Measurements from ENCODE around the gene ERP29.
"Not testable (repeated sequence)": the region's sequence is repeated elsewhere in the genome, so short reads cannot be mapped to it uniquely, and the experiment has no call there.

The ERP29 gene

GRCh38 chr12:112005419-112006395 is 7.5 kb upstream of the ERP29 start:
- no peak for DNase-seq

- no peak for DNase-seq
Measured at GRCh38 chr12:112007945-112008344, 5.3 kb upstream of the ERP29 start.

DNA sequence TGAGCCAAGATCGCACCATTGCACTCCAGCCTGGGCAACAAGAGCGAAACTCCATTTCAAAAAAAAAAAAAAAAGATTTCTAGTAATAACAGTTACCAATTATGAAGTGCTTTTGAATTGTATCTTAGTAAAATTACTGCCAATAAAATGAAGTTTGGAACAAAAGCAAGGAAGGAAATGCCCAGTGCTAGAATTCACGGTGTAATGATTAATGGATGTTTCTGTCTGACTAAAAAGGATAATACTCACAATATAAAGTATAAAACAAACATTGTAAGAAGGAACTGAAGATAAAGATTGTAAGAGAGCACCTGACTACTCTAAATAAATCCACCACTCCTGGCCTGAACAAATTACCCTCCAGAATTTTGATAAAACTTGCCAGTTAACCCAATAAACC is 4.3 kb upstream of the ERP29 start:
- DNase-seq = no peak

- DNase-seq = not testable (repeated sequence)
Measured at GRCh38 chr12:112009596-112009995, 3.6 kb upstream of the ERP29 start.

GRCh38 chr12:112010415-112011344 is 2.5 kb upstream of the ERP29 start:
- DNase-seq = no peak

DNA sequence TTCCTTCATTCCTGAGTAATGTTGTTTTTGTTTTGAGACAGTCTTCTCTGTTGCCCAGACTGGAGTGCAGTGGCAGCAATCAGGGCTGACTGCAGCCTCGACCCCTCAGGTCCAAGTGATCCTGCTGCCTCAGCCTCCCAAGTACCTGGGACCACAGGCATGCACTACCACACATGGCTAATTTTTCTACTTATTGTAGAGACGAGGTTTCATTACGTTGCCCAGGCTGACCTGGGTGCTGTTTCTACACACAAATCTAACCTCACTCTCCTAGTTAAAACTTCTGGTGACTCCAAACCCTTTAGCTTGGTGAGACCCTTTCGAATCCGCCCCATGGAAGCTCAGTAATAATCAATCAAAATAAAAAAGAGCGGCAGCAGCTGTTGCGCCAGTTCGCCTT is 1.5 kb upstream of the ERP29 start:
- no peak for DNase-seq

DNA sequence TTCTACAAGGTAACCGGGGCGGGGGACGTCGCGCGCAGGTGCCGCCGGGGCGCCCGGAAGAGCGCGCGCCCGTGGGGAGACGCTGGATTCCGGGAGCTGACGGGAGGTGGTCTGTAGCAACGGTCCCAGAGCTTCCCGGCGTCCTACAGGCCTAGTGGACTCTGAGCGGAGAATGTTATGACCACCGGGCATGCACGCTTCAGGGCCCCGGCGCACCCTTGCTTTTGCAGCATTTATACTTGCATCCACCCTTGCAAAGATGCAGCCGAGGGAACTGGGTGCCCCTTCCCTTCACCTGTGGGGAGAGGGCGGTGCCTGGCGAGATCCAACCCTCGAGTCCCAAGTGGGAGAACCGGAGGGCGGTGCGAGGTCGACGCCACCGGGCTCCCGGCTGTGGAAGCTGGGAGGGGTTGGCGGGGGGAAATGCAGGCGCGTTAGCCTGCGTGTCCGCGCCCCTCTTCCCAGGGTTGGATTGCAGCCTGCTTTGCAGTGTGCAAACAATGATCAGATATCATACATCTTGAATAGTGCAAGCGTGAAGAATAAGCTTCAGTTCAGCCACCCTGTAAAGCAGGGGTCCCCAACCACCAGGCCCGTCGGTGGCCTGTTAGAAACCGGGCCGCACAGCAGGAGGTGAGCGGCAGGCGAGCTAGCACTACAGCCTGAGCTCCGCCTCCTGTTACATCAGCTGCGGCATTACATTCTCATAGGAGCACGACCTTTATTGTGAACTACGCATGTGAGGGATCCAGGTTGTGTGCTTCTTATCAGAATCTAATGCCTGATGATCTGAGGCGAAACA is 576 bp downstream of the ERP29 start:
- DNase-seq = peak; percentile 63 to 65

GRCh38 chr12:112015938-112016337 is 2.7 kb downstream of the ERP29 start:
- no peak for DNase-seq

- DNase-seq = no peak
Measured at GRCh38 chr12:112017041-112017440, 3.8 kb downstream of the ERP29 start.

DNA sequence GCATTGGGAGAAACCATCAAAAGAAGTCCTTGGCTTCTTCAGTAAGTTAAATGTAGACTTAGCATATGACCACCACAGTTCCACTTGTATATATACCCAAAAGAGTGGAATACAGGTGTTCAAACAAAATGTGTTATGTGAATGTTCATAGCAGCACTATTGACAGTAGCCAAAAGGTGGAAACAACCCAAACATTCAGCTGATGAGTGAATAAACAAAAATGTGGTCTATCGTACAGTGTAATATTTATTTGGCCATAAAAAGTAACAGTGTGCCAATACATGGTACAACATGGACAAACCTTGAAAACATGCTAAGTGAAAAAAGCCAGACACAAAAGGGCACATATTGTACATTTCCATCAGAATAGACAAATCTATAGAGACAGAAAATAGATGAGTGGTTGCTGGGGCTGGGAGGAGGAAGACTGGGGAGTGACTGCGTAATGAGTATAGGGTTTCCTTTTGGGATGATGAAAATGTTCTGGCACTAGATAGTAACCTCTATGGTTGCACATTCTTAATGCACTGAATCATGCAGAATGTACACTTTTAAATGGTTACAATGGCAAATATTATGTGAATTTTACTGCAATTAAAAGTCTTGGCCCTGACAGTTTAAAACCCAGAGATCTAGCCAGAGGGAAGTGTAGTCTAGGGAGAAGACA is 5.5 kb downstream of the ERP29 start:
- peak in 1 of 2 experiments; percentile 13 for DNase-seq

DNA sequence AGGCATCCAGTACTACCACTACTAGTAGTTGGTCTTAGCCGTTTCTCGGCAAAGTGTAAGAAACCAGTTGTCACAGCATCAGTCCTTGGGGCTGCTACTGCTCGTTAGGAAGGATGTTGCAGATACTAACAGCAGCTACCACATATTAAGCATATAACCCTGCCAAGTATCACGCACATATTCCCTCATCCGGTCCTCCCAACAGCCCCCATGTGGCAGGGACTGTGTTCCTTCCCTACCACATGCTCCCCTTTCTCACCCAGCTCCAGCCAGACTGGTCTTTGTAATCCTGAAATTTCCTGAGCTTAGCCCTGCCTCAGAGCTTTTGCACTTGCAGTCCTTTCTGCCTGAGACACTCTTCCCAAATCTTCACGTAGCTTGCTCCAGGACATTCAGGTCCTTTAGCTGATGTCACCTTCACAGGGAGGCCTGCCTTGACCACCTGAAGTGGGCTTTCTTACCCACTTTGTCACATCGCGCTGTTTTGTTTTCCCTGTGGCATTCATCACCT is 7.8 kb downstream of the ERP29 start:
- DNase-seq = no peak

GRCh38 chr12:112022241-112023016 is 9.2 kb downstream of the ERP29 start:
- DNase-seq = no peak

DNA sequence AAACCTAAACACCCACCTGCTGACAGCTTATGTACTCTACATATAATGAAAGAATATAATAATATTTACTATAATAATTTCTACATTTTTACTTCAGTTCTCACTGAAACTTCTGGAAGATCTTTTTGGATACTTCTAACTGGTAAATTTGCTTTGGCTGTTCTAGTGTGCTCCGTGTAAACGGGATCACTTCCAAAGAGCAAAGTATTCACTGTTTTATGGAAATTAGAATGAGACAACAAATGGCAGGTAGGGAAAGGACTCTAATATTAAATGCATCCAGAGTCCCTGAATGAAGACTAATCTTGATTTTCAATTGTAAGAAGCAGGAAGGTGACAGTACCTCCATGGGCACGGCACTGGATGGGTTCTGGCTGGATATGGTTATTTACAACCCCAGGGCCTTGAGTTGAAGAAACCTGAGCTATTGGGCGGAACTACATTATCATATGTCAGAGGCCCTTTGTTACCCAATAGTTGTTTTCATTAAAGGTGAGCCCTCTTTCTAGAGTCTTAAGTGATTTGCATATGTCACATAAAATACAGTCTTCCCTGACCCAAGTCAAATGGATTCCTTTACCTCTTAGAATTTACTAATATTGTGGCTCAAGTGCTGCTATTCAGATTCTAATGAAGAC is 10.7 kb downstream of the ERP29 start:
- DNase-seq = no peak

DNA sequence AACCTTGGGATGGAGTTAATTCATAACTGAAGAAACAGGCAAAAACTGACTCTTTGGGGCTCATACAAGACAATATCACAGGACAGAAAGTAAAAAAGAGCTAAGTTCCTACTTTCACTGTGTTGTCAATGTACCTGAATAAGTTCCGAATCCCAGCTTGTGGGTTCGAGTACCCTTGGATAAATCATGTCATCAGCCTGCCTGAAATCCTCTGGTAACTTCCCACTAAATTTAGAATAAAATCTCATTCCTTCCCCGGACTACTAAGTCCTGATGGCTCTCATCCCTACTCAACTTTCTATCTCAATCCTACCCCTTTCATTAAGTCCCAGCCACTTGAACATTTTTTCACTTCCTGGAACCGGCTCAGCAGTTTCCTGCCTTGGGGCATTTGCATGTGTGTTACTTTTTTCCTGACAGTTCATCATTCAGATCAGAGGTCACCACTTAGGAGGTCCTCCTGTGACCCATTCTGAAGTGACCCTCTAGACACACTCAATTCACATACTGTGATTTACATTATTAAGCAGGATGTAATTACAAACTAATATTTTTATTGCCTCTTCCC is 12.7 kb downstream of the ERP29 start:
- DNase-seq = no peak

DNA sequence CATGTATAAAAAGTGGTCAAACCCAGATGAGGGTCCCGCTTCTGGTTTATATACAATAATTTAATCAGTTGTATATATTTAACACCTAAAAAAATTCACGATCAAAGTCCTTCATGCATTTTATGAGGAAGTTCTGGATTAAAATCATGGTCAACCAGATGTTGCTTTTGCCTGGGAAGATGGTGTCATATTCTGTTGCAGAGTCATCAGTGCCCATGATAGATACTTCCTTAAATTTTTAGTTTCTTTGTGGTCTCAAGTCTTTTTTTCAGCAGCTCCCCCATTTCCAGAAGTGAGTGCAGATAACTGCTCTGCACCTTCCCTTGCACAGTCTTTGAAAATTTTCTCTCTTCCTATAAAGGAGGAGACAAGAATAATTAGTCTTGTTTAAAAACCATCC is 16.1 kb downstream of the ERP29 start:
- DNase-seq = no peak

DNA sequence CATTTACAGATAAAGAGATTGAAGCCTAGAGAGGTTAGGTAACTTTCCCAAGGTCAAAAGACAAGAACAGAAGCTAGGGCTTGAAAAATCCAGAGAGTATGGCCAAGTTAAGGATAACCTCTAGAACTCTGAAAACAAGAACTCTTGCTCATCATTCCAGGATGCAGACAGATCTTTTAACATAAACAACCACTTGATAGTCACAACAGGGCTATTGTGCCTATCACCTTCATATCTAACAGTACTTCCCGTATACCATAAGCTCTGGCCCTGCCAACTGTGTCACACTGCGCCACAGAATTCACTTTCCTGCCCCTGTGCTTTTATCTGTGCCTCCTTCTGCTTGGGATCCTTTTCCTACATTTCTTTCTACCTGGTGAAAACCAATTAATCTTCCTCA is 18.2 kb downstream of the ERP29 start:
- DNase-seq = no peak

DNA sequence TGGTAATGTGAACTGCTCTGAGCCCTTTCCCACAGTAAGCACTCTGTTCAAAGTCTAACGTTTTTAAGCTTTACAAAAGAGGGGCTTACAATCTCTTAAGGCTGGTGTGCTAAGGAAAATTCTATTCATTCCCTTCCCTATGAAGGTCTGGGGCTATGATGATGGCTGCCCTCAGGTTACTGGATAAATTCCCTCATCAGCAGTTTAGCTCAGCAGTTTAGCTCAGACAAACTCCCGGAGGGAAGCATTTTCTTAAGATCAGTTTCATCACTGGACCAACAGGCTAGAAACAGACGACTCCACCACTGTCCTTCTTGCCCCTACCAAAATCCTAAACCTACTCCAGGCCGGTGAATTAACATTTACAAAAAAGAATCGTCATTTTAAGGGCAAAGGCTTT is 19.1 kb downstream of the ERP29 start:
- no peak for DNase-seq

DNA sequence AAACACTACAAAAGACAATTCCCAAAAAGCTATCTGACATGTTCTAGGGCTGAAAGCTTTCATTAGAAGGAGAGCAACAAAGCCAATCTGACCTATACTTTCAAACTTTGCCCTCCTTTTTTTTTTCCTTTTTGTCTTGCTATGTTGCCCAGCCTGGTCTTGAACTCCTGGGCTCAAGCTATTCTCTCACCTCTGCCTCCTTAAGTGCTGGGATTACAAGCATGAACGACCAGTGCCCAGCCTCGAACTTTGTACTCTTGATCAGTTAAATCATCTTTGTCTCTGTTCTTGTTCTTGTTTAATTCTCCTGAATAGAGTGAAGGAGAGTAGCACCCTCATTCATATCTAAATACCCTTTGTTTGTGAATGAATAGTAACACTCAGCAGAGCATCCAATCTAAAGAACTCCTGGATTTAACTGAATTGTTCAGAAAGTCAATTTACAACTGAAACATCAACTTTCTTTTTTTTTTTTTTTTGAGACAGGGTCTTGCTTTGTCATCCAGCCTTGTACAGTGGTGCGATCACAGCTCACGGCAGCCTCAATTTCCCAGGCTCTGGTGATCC is 22.1 kb downstream of the ERP29 start:
- DNase-seq = no peak

DNA sequence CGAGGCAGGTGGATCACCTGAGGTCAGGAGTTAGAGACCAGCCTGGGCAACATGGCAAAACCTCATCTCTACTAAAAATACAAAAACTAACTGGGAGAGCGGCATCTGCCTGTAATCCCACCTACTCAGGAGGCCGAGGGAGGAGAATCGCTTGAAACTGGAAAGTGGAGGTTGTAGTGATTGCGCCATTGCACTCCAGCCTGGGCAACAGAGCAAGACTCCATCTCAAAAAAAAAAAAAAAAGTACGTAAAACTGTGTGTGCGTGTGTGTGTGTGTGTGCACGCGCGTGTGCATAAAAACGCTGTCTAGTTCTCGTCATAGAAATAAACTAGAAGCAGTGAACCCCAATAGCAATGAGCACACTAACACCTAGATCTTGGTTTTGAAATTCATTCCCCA is 23.4 kb downstream of the ERP29 start:
- DNase-seq = not testable (repeated sequence)

DNA sequence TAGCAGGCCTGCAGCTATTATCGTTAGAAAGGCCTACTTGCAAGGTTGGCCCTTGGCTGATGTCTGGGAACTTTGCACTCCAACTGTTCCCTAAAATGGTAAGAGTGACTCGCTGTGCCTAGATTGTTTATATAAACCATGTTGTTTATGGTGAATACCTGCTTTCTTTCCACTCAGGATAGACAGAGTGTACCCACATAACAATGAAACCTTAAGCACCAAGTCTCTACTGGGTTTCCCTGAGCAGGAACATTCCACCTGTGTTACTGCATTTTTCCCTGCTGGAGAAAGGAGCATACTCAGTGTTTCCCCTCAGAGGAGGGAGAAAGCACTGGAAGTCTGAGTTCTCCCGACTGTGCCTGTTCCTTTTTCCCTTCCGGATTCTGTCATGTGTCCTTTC is 32.8 kb downstream of the ERP29 start:
- DNase-seq = no peak

Measured in NCI-H1930 (cell line).